ENCODE data around the gene LY6G5C. TPM values are rescaled to one million over a fixed set of nuclear protein-coding genes. Genes with fewer than 3 reads are reported as not detected.
A peak's percentile ranks its signal among the peaks of the same experiment; 100 is the strongest.

Gene LY6G5C
- total and polyA plus RNA-seq, 9 of the 15 experiments (the other 6 are each of a cell fraction or from before 2014, with no cell fraction given), result 0.10 to 0.67 (median 0.46) TPM; not detected in 4

GRCh38 chr6:31690231-31691077 is 9.6 kb upstream of the LY6G5C start (continued):
- no peak for TF ChIP-seq PBX2 (CRISPR knock-in tag; IDR thresholded peaks at IDR 0.05; ENCODE audit: low read depth)
- TF ChIP-seq PBX2 (tag; conservative IDR thresholded peaks at IDR 0.05; ENCODE audit: low read depth), result 0 out of 2 replicates have a peak, but pooled peaks have one; percentile 28
- peak; percentile 88 for TF ChIP-seq CREB3 (tag; conservative IDR thresholded peaks at IDR 0.05; ENCODE audit: low read depth)
- TF ChIP-seq POLR2A (conservative IDR thresholded peaks at IDR 0.05), result peak; percentile 83
- no peak for TF ChIP-seq SPI1 (IDR thresholded peaks at IDR 0.05; ENCODE audit: borderline replicate concordance, low read depth, low read length)
- TF ChIP-seq ZNF24 (IDR thresholded peaks at IDR 0.05), result peak; percentile 56
- TF ChIP-seq ARID3A (IDR thresholded peaks at IDR 0.05; ENCODE audit: borderline replicate concordance, low read depth, low read length), result 0 out of 2 replicates have a peak, but pooled peaks have one; percentile 74
- TF ChIP-seq AFF4 (CRISPR knock-in tag; IDR thresholded peaks at IDR 0.05), result 0 out of 2 replicates have a peak, but pooled peaks have one; percentile 79
- TF ChIP-seq RBFOX2 (IDR thresholded peaks at IDR 0.05; ENCODE audit: low read depth, low read length), result no peak
- peak; percentile 21 for TF ChIP-seq KDM5B (IDR thresholded peaks at IDR 0.05; ENCODE audit: insufficient replicate concordance, low read depth, low read length)
- peak; percentile 54; the same call in 1 of the 2 replicates for TF ChIP-seq ZNF12 (CRISPR knock-in tag; IDR thresholded peaks at IDR 0.05)
- no peak; the same call in 1 of the 2 replicates for TF ChIP-seq ZNF395 (CRISPR knock-in tag; IDR thresholded peaks at IDR 0.05)
- peak; percentile 99 for TF ChIP-seq ATF3 (IDR thresholded peaks at IDR 0.05)
- peak; percentile 95 for TF ChIP-seq ATF3 (CRISPR knock-in tag; conservative IDR thresholded peaks at IDR 0.05)
